Superior temporal gyrus (tissue), 1 donor: ENCODE data around the gene KCTD7.
"Not testable (repeated sequence)": the region's sequence is repeated elsewhere in the genome, so short reads cannot be mapped to it uniquely, and the experiment has no call there.

Experiments
- DNase-seq: peaks from one replicate; pipeline ENCODE4 v3.0.0-alpha.2; 2016; ENCODE audit errors: extremely low spot score

The KCTD7 gene

DNA sequence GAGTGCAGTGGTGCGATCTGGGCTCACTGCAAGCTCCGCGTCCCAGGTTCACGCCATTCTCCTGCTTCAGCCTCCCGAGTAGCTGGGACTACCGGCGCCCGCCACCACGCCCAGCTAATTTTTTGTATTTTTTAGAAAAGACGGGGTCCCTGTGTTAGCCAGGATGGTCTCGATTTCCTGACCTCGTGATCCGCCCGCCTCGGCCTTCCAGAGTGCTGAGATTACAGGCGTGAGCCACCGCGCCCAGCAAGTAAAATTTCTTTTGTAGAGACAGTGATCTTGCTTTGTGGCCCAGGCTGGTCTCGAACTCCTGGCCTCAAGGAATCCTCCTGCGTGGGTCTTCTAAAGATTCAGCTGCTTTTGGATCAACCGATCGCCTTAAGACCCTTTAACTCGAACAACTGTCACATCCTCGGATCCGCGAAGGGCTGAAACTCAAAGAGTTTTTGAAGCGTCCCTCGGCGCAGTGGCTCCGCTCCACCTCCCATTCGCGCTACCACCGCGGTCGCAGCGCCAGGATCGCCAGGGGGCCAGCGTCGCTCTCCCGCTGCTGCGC lies 25.1 kb downstream of the KCTD7 start:
- DNase-seq, result not testable (repeated sequence)

DNA sequence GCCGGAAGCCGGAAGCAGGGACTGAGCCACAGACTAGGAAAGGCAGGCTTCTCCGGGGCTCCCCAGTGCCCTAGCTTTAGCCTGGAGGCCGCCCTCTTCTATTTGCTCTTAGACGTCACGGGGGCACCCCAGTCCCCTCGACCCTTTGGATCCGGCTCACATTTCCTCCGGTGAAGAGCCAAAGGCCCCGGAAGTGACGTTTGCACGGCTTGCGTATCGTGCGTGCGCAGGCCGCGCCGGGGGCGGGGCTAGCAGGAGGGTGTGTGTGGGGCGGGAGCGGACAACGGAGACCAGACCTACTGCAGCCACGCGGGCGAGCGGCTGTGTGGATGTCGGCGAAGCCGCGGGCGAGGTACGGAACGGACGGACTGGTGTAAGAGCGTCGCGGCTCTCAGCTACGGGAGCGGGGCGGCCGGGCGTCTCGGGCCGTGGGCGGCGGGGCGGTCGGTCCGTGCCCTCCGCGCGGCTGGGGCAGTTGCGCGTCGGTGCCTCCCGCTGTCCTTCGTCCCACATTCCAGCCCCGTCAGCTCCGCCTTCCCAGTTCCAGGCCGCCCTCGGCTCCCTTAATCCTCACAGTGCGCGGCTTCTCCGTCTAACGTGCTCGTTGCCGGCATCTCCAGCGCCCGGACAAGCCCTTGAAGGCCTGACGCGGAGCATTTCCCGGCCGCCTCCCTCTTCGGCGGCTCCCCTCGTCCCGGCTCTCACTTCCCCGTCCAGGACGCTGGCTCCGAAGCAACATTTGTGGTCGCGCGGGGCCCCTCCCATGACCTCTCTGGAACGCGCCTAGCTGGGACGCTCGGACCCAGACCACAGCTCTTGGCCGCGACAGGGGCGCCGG lies 25.8 kb downstream of the KCTD7 start:
- DNase-seq, result peak; percentile 99

DNA sequence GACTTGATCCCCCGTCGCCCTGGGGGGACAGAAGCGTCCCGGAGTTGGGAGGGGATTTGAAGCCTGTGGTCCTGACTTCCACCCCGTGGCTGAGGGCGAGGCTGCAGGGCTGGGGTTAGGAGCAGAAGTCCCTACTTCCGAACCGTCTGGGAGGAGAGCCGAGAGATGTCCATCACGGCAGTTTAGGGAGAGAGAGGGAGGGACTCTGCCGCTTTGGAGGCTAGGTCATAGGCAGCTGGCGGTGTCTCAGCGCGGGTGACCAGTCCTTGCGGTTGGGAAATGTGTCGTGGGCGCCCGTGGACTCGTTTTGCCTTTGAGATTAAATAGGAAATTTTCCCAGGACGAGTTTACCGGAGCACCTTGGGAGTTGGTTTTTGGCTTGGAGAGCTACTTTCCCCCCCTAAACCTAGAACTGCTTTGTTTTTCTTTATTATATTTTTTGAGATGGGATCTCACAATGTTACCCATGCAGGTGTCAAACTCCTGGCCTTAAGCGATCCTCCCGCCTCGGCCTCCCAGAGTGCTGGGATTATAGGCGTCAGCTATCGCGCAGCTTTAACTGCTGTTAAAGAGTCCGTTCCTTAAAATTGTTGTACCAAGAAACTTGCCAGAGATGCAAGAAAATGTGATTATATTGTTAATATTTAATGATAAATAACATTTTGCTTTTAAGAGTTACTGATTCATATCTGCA lies 26.6 kb downstream of the KCTD7 start:
- not testable (repeated sequence) for DNase-seq

DNA sequence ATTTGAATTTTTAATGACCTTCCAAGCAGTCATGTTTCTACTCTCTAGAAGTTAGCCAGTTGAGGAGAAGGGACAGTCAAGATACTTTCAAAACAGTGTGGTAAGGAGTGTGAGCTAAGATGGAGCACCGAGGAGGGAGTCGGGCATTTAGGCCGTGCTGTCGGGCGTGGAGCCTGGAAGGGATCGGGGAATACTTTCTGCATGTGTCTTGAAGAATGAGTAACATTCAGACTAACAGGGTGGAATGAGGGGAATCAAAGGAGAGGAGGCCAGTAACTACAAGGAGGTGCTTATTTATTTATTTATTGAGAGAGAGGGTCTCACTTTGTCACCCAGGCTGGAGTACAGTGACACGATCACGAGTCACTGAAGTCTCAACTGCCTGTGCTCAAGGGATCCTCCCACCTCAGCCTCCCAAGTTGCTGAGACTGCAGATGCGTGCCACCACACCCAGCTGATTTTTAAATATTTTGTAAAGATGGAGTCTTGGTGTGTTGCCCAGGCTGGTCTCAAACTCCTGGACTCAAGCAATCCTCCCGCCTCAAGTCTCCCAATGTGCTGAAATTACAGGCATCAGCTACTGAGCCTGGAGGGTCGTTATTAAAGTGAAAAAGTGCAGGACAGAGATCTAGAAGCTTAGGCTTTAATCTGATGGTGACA lies 27.3 kb downstream of the KCTD7 start:
- DNase-seq, result not testable (repeated sequence)

- DNase-seq, result no peak
Observed at GRCh38 chr7:66657798-66658197, 29.1 kb downstream of the KCTD7 start.

GRCh38 chr7:66662646-66663264 lies 34.1 kb downstream of the KCTD7 start:
- no peak for DNase-seq

DNA sequence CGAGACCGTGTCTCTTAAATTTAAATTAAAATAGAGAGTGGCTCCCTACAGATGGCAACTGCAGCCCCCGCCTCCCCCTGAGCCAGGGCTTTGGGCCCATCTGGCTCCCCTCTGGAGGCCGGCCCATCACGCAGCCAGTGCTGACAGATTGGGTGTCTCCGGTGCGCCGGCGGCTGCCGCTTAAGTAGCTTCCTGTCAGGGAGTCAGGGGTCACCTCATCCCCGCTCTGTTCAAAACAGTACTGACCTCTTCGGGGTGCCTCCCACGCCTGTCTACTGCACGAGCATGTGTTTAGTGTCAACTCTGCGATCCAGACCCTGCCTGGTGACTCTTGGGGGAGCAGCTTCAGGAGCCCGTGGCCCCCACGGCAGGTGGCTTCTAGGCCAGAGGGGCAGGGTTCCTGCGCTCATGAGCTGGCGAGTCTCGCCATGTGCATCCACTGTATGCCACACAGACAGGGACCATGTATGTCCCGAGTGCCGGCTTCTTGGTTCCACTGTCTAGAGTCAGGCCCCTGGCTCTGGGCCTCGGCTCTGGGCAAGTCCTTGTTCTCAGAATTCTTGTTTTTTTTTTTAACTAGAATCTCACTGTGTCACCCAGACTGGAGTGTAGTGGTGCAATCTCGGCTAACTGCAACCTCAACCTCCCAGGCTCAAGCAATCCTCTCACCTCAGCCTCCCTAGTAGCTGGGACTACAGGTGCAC lies 36.1 kb downstream of the KCTD7 start:
- no peak for DNase-seq

GRCh38 chr7:66666313-66666952 lies 37.8 kb downstream of the KCTD7 start:
- no peak for DNase-seq

DNA sequence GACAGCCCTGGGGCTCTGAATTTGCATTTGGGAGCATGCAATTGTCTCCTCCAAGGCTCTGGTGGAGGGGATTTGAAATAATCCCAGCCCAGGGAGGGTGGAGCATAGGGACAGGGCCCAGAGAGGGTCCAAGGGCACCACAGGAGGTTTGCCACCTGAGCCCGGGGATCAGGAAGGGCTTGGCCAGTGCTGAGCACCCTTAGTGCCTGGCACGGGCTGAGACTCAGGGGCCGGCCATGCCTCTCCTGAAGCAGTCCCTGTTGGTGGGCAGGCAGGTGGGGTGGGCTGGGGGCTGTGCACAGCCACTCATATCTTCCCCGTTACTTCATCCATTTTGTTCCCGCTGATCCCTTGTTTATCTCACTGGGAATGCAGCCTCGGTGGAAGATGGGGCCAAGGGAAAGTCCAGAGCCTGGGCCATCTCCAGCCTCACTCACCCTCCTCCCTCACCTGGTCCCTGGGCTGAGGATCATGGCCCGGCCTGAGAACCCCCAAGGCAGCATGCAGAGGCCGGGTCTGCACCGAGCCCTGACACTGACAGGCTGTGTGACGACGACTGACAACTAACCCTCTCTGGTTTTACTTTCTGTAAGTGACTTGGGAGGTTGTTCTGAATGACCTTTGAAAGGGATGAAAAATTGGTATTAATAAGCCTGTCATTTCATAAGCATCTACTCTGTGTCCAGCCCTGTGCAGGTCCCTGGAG lies 38.5 kb downstream of the KCTD7 start:
- DNase-seq, result no peak

- DNase-seq, result no peak
Observed at GRCh38 chr7:66668112-66668511, 39.4 kb downstream of the KCTD7 start.

DNA sequence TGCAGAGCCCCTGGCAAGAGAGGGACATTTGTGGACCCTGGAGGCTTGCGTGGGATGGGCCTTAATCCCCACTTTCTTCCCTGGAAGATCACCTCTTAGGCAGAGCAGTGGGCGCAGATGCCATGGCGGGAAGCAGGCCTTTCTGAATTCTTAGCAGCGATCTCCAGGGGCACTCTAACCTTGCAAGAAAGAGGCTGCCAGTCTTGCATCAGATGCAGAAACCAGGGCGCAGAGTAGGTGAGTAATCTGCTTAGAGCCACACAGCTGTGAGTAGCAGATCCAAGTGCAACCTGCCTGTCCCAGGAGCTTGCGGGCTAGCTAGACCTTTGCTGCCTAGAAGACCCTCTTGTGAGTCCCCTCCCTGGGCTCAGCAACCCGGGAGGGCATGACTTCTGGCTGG lies 40.0 kb downstream of the KCTD7 start:
- DNase-seq, result no peak

GRCh38 chr7:66669088-66669487 lies 40.4 kb downstream of the KCTD7 start:
- DNase-seq, result peak; percentile 87

DNA sequence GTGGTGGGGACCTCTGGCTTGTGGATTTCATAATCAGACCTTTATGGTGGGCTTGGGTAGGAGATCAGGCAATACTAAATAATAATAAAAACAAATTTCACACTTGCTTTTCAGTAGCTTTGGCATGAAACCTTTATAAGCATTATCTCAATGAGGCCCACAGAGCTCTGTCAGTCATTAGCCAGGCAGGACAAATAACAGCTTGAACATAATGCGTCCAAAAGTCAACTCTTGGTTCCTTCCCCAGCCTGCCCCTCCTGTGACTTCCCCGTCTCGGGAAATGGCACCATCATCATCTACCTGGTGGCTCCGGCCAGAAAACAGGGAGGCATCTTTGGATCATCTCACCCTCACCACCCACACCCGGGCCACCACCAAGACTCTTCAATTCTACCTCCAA lies 40.8 kb downstream of the KCTD7 start:
- DNase-seq, result peak; percentile 44

DNA sequence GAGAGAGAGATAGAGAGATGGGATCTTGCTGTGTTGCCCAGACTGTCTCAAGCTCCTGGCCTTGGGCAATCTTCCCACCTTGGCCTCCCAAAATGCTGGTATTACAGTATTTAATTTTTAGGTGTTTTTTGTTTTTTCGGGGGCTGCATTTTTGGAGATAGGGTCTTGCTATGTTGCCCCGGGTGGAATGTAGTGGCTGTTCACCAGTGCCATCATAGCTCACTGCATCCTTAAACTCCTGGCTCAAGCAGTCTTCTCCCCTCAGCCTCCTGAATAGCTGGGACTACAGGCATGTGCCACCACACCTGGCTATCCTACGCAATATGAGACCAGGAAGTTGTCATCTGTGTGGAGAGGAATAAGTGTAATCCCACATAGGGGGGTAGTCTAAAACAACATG lies 42.4 kb downstream of the KCTD7 start:
- no peak for DNase-seq

GRCh38 chr7:66671486-66671885 lies 42.8 kb downstream of the KCTD7 start:
- not testable (repeated sequence) for DNase-seq

DNA sequence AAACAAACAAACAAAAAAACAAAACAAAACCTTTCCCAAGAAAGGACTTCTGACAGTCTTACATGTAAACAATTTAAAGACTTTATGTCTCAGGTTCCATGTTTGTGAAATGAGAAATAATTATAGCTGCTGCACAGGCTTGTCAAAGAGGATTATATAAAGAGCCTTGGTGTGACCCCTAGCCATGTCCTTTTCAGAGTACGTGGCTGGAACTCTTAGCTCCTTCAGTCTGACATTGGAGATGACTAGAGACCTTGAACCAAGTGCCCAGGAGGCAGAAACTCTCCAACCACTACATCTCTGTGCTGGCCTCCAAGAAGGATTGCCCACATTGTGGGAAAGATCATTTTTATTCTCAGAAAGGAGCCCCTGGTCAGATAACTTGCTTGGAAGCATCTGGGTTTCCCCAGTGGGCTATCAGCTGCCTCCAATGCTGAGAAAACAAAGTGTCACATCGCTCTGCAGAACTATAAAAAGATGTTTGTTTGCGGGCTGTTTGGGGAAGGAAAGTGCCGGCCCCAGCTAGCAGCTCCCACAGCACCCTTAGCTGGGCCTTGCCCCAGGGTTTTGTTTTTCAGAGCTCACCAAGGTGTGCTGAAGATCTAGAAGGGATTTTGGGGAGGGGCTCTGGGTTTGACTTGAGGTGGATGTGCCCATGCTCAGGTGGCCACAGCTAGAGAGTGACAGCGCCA lies 43.9 kb downstream of the KCTD7 start:
- not testable (repeated sequence) for DNase-seq

DNA sequence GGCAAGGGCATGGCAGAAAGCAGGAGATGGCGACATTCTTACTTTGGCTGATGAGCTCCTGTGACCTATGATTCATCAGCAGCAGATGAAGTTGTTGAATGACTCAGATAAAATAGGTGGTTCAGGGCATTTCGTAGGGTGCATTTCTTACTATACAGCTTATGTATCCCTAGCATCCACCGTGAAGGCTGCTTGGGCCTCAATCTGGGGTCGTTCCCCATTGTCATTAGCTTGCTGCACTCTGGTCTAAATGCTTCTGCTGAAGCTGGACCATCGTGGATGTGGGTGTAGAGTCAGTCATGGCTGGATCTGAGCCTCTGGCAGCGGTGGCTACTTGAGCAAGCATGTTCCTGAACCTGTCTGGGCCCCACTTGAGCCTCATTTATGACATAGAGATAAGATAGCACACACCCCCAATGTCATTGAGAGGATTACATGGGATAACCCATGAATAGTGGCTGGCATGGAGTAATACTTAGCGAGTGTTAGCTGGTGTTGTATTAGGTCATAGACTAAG lies 44.5 kb downstream of the KCTD7 start:
- DNase-seq, result not testable (repeated sequence)

DNA sequence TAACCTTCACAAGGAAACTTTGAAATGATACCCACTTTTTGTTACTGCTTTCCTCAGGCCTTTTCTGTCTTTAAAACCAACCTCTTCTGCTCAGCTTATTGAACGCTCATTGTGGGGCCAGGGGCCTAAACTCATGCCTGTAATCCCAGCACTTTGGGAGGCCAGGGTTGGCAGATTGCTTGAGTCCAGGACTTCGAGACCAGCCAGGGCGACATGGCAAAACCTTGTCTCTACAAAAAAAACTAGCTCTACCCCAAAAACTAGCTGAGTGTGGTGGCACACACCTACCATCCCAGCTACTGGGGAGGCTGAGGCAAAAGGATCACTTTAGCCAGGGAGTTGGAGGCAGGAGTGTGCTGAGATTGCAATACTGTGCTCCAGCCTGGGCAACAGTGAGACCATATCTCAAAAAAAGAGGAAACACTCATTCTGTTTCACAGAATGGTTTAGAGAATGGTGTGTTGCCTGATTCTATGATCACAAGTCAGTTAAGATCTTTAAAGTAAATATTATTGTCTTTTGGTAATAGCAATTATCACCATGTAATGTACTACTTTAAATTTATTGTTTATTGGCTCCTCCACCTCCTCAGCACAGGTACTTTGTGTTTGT lies 51.1 kb downstream of the KCTD7 start:
- no peak for DNase-seq
